ENCODE measurements around the gene PLB1.

DNA sequence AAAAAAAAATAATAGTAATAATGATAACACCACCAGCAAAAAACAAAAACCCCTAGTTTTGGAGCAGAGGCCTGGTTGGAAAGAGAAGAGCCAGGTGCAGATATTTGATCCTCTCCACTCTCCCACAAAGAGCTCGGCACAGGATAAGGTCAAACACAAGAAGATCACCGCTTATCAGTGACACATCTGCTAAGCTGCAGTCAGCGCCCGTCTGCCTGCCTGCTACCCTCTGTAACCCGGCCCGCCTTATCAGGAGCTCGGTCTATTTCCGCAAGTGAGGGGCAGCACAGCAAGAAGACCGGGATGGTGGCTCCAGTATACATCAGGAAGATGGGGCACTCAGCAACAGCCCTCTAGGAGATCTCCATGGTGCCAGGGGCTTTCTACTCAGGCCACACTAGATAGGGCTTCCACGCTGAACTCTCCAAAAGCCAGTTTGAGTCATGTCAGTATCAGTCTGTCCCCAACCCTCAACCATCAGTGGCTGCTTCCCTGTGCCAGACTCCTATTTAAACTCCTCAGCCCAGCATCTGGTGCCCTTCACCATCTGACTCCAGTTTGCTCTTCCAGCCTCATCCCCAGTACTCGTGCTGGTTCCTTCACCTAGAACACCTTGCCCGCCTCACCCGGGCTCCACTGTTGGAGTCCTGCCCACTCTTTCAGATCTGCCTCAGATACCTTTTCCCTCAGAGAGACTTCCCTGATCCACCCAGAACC, 188.4 kb downstream of the PLB1 start:
- TF ChIP-seq CTCF (IDR thresholded peaks at IDR 0.05), result no peak
- TF ChIP-seq POLR2A (IDR thresholded peaks at IDR 0.05), result no peak

Measured in right lobe of liver (tissue), 4 donors.